Skeletal muscle satellite cell (primary cell): Measurements from ENCODE around the gene SLC25A4.

Source experiments
- H3K27me3 ChIP-seq: 2 replicates; pipeline ENCODE4 v1.7.0; 2013; ENCODE audit warnings: low read length; ENCODE audit not compliant: control insufficient read depth, insufficient read depth
- H3K36me3 ChIP-seq: 2 replicates; pipeline ENCODE4 v1.7.0; 2013; ENCODE audit warnings: mild to moderate bottlenecking, control low read depth, low read length; ENCODE audit not compliant: insufficient read depth
- H3K4me1 ChIP-seq: 2 replicates; pipeline ENCODE4 v1.7.0; 2013; ENCODE audit warnings: low read length; ENCODE audit not compliant: control insufficient read depth, insufficient read depth
- H3K4me2 ChIP-seq: 2 replicates; pipeline ENCODE4 v1.7.0; 2013; ENCODE audit warnings: mild to moderate bottlenecking, low read length
- H3K4me3 ChIP-seq: 2 replicates; pipeline ENCODE4 v1.7.0; 2013; ENCODE audit warnings: low read length
- H3K9ac ChIP-seq: 2 replicates; pipeline ENCODE4 v1.7.0; 2013; ENCODE audit warnings: mild to moderate bottlenecking, low read depth, low read length, moderate library complexity
- H3K9me3 ChIP-seq: replicated peaks from 2 replicates; pipeline ENCODE4 v1.7.0; 2013; ENCODE audit warnings: mild to moderate bottlenecking, control low read depth, low read length

The SLC25A4 gene

GRCh38 chr4:185122681-185123345, 20.3 kb upstream of the SLC25A4 start:
- Histone ChIP-seq H3K36me3 (no peaks in the 10 kb centered on the region), H3K4me3 (no peak overlapping the region), H3K4me1 (peaks cover 12% of the 10 kb centered on the region), H3K27me3 (peaks cover 33% of the 10 kb centered on the region), H3K9ac (no peak overlapping the region), H3K9me3 (no peaks in the 10 kb centered on the region), H3K4me2 (no peak overlapping the region)

GRCh38 chr4:185124006-185124405, 19.1 kb upstream of the SLC25A4 start:
- H3K4me3 ChIP-seq = no peak overlapping the region
- H3K36me3 ChIP-seq = no peaks in the 10 kb centered on the region
- no peak overlapping the region for H3K9ac ChIP-seq
- peaks cover 39% of the 10 kb centered on the region for H3K27me3 ChIP-seq
- no peaks in the 10 kb centered on the region for H3K9me3 ChIP-seq
- peaks cover 17% of the 10 kb centered on the region for H3K4me1 ChIP-seq
- H3K4me2 ChIP-seq = no peak overlapping the region

GRCh38 chr4:185127021-185127925, 15.8 kb upstream of the SLC25A4 start:
- Histone ChIP-seq H3K9ac (no peak overlapping the region), H3K27me3 (peaks cover 41% of the 10 kb centered on the region), H3K36me3 (no peaks in the 10 kb centered on the region)

GRCh38 chr4:185128272-185129119, 14.6 kb upstream of the SLC25A4 start:
- Histone ChIP-seq H3K4me3 (peak overlapping the region; percentile 71), H3K4me1 (peaks cover 13% of the 10 kb centered on the region), H3K9ac (no peak overlapping the region), H3K36me3 (no peaks in the 10 kb centered on the region), H3K9me3 (no peaks in the 10 kb centered on the region), H3K27me3 (peaks cover 29% of the 10 kb centered on the region), H3K4me2 (peak overlapping the region; percentile 98)

More at GRCh38 chr4:185127021-185127925, 15.8 kb upstream of the SLC25A4 start:
- peaks cover 13% of the 10 kb centered on the region for H3K4me1 ChIP-seq
- H3K9me3 ChIP-seq = no peaks in the 10 kb centered on the region
- H3K4me3 ChIP-seq = peak overlapping the region; percentile 71
- peak overlapping the region; percentile 98 for H3K4me2 ChIP-seq

- Histone ChIP-seq H3K27me3 (peaks cover 12% of the 10 kb centered on the region), H3K36me3 (no peaks in the 10 kb centered on the region), H3K4me2 (no peak overlapping the region), H3K9me3 (no peaks in the 10 kb centered on the region), H3K4me1 (no peaks in the 10 kb centered on the region), H3K4me3 (no peak overlapping the region), H3K9ac (no peak overlapping the region)
Observed at GRCh38 chr4:185134307-185134869, 8.7 kb upstream of the SLC25A4 start.

- Histone ChIP-seq H3K4me3 (no peak overlapping the region), H3K27me3 (peaks cover 12% of the 10 kb centered on the region), H3K9ac (no peak overlapping the region), H3K9me3 (no peaks in the 10 kb centered on the region), H3K4me2 (no peak overlapping the region), H3K36me3 (no peaks in the 10 kb centered on the region), H3K4me1 (peaks cover under 1% of the 10 kb centered on the region)
Observed at GRCh38 chr4:185137233-185137925, 5.7 kb upstream of the SLC25A4 start.

- no peak overlapping the region for H3K9ac ChIP-seq
- no peak overlapping the region for H3K4me3 ChIP-seq
- H3K4me1 ChIP-seq = peaks cover 6% of the 10 kb centered on the region
- no peaks in the 10 kb centered on the region for H3K36me3 ChIP-seq
- no peaks in the 10 kb centered on the region for H3K9me3 ChIP-seq
- no peak overlapping the region for H3K4me2 ChIP-seq
- H3K27me3 ChIP-seq = peaks cover 12% of the 10 kb centered on the region
Observed at GRCh38 chr4:185138161-185138560, 4.9 kb upstream of the SLC25A4 start.

GRCh38 chr4:185139736-185140135, 3.3 kb upstream of the SLC25A4 start:
- H3K9ac ChIP-seq = no peak overlapping the region
- no peaks in the 10 kb centered on the region for H3K9me3 ChIP-seq
- peaks cover 6% of the 10 kb centered on the region for H3K4me1 ChIP-seq
- H3K36me3 ChIP-seq = no peaks in the 10 kb centered on the region
- H3K4me2 ChIP-seq = no peak overlapping the region
- H3K27me3 ChIP-seq = peaks cover 12% of the 10 kb centered on the region
- H3K4me3 ChIP-seq = no peak overlapping the region

GRCh38 chr4:185141777-185142176, 1.3 kb upstream of the SLC25A4 start:
- H3K4me1 ChIP-seq = peaks cover 10% of the 10 kb centered on the region

GRCh38 chr4:185142564-185142911, 528 bp upstream of the SLC25A4 start:
- H3K9me3 ChIP-seq = no peaks in the 10 kb centered on the region
- H3K4me1 ChIP-seq = peaks cover 16% of the 10 kb centered on the region
- peak overlapping the region; percentile 90 for H3K4me2 ChIP-seq
- no peaks in the 10 kb centered on the region for H3K36me3 ChIP-seq
- H3K9ac ChIP-seq = peak overlapping the region; percentile 73
- peak overlapping the region; percentile 84 for H3K4me3 ChIP-seq
- H3K27me3 ChIP-seq = peaks cover 7% of the 10 kb centered on the region

More at GRCh38 chr4:185141777-185142176, 1.3 kb upstream of the SLC25A4 start:
- Histone ChIP-seq H3K9me3 (no peaks in the 10 kb centered on the region), H3K36me3 (no peaks in the 10 kb centered on the region), H3K27me3 (peaks cover 12% of the 10 kb centered on the region), H3K4me2 (no peak overlapping the region), H3K4me3 (no peak overlapping the region), H3K9ac (no peak overlapping the region)
